PC-9 (cell line): ENCODE measurements around the gene TKT. TPM values are rescaled to one million over a fixed set of nuclear protein-coding genes. Genes with fewer than 3 reads are reported as not detected.
A peak's percentile ranks its signal among the peaks of the same experiment; 100 is the strongest.

Source experiments
- BruUV-seq: library from RNA; stranded (reverse); fragments of 400-500 nt; replicated peaks from 2 replicates; lab custom pipeline; 2021; lab: Mats Ljungman, UMichigan
- CTCF ChIA-PET: fragments of 300-600 bp; sonication (Branson Sonifier 250); formaldehyde crosslinking; loops from one replicate; lab custom pipeline; 2022; ENCODE audit warnings: antibody characterized with exemption; lab: Charles Lee
- POLR2A ChIA-PET: fragments of 300-600 bp; sonication (Branson Sonifier 250); formaldehyde crosslinking; loops from one replicate; lab custom pipeline; 2022; ENCODE audit warnings: antibody characterized with exemption; ENCODE audit not compliant: unreplicated experiment; lab: Charles Lee
- DNase-seq, 2 experiments: peaks; one replicate each; pipeline versions ENCODE4 v3.0.0 to v3.0.0-alpha.2; 2015 to 2022; ENCODE audit warnings: mixed read lengths in 1 of 2
- H2AFZ ChIP-seq: fragments of 200-600 bp; sonication (generic); 2 replicates; pipeline ENCODE4 v1.8.1; 2017; ENCODE audit warnings: antibody characterized with exemption
- H3F3A ChIP-seq: fragments of 200-600 bp; sonication (generic); 2 replicates; pipeline ENCODE4 v1.8.1; 2017; ENCODE audit warnings: antibody characterized with exemption, mild to moderate bottlenecking, low read depth; ENCODE audit not compliant: insufficient read depth
- H3K27ac ChIP-seq: fragments of 200-600 bp; sonication (generic); 2 replicates; pipeline ENCODE4 v1.6.1; 2016; ENCODE audit warnings: mixed run types
- H3K27me3 ChIP-seq: fragments of 200-600 bp; sonication (generic); 2 replicates; pipeline ENCODE4 v1.6.1; 2016; ENCODE audit warnings: low read depth, mixed run types; ENCODE audit not compliant: insufficient read depth
- H3K36me3 ChIP-seq: fragments of 200-600 bp; sonication (generic); 2 replicates; pipeline ENCODE4 v1.6.1; 2016; ENCODE audit warnings: low read depth, mixed run types
- H3K4me1 ChIP-seq: fragments of 200-600 bp; sonication (generic); replicated peaks from 2 replicates; pipeline ENCODE4 v1.6.1; 2016; ENCODE audit warnings: mixed run types; ENCODE audit not compliant: insufficient read depth
- H3K4me2 ChIP-seq: fragments of 200-600 bp; sonication (generic); 2 replicates; pipeline ENCODE4 v1.6.1; 2017; ENCODE audit warnings: mixed run types
- H3K4me3 ChIP-seq: fragments of 200-600 bp; sonication (generic); 2 replicates; pipeline ENCODE4 v1.6.1; 2016; ENCODE audit warnings: mixed run types
- H3K79me2 ChIP-seq: fragments of 200-600 bp; sonication (generic); 2 replicates; pipeline ENCODE4 v1.6.1; 2017; ENCODE audit warnings: low read depth, mixed run types
- H3K9me2 ChIP-seq: fragments of 200-600 bp; sonication (generic); 2 replicates; pipeline ENCODE4 v1.8.1; 2017; ENCODE audit warnings: mild to moderate bottlenecking; ENCODE audit not compliant: insufficient read depth
- H3K9me3 ChIP-seq: fragments of 200-600 bp; sonication (generic); 2 replicates; pipeline ENCODE4 v1.8.1; 2016; ENCODE audit warnings: low read depth; ENCODE audit not compliant: insufficient read depth
- H4K20me1 ChIP-seq: fragments of 200-600 bp; sonication (generic); 2 replicates; pipeline ENCODE4 v1.8.1; 2017; ENCODE audit not compliant: insufficient read depth
- CTCF ChIP-seq: fragments of 200-600 bp; sonication (generic); conservative IDR thresholded peaks from 2 replicates; pipeline ENCODE4 v1.6.1; 2017; ENCODE audit warnings: mixed run types, antibody characterized with exemption, mild to moderate bottlenecking, moderate library complexity
- EZH2 ChIP-seq: fragments of 200-600 bp; sonication (generic); IDR thresholded peaks from 2 replicates; pipeline ENCODE4 v1.8.0; 2017; ENCODE audit warnings: antibody characterized with exemption, low read depth
- intact Hi-C: fragments of 100-400 bp; cut with micrococcal nuclease; formaldehyde crosslinking; loops from one replicate; pipeline ENCODE4 v1.10.0; 2022; ENCODE audit not compliant: unreplicated experiment
- total RNA-seq: library from RNA; stranded (reverse); gene quantifications from 2 replicates; pipeline ENCODE4 v1.2.3, GENCODE V29; 2021

TKT gene
- total RNA-seq, 1 experiment from 2014 or later, result 2,016 TPM

- Histone ChIP-seq H3K4me3 (no peak overlapping the region), H3F3A (peaks cover 21% of the 10 kb centered on the region; the same call in 1 of the 2 replicates), H2AFZ (no peak overlapping the region), H3K27ac (peak overlapping the region; percentile 43), H4K20me1 (peaks cover 5% of the 10 kb centered on the region), H3K4me2 (peak overlapping the region; percentile 35), H3K27me3 (no peaks in the 10 kb centered on the region), H3K79me2 (peaks cover 17% of the 10 kb centered on the region), H3K4me1 (peaks cover 65% of the 10 kb centered on the region), H3K36me3 (peaks cover 1% of the 10 kb centered on the region; the same call in 1 of the 2 replicates), H3K9me2 (no peaks in the 10 kb centered on the region), H3K9me3 (no peaks in the 10 kb centered on the region)
- TF ChIP-seq CTCF (no peak), EZH2 (no peak)
- intact Hi-C loops, result loop anchor here (1.0 to 5.0 kb wide), 2 partner anchors 11 to 102 kb away; no protein-coding TSS in a partner anchor
- POLR2A ChIA-PET, result interaction anchor here (0.7 kb wide), 1 partner anchor 64 kb away, joined by 4 read pairs; no protein-coding TSS in a partner anchor
- DNase-seq, result no peak
- no TSS peak for BruUV-seq
- CTCF ChIA-PET, result no interaction called here
Observed at GRCh38 chr3:53259427-53260259, 3.8 kb upstream of the TKT start.

GRCh38 chr3:53258600-53259426 is 3.0 kb upstream of the TKT start:
- Histone ChIP-seq H3K27ac (no peak overlapping the region; the same call in 1 of the 2 replicates), H4K20me1 (peaks cover 13% of the 10 kb centered on the region), H3K36me3 (peaks cover 10% of the 10 kb centered on the region), H3K27me3 (no peaks in the 10 kb centered on the region), H3K4me2 (no peak overlapping the region), H3K79me2 (peaks cover 25% of the 10 kb centered on the region), H2AFZ (no peak overlapping the region), H3K4me3 (no peak overlapping the region), H3K9me3 (no peaks in the 10 kb centered on the region), H3K9me2 (no peaks in the 10 kb centered on the region), H3K4me1 (peaks cover 57% of the 10 kb centered on the region), H3F3A (peaks cover 20% of the 10 kb centered on the region; the same call in 1 of the 2 replicates)
- CTCF ChIA-PET, result no interaction called here
- no peak for DNase-seq
- POLR2A ChIA-PET, result no interaction called here
- TF ChIP-seq EZH2, result no peak
- intact Hi-C loops, result loop anchor here (1.0 to 5.0 kb wide), 2 partner anchors 11 to 102 kb away; no protein-coding TSS in a partner anchor
- BruUV-seq, result no TSS peak

GRCh38 chr3:53257465-53257864 is 1.6 kb upstream of the TKT start:
- Histone ChIP-seq H3K27me3 (no peaks in the 10 kb centered on the region), H3K4me1 (peaks cover 44% of the 10 kb centered on the region), H2AFZ (no peak overlapping the region), H3K4me2 (no peak overlapping the region), H3F3A (peaks cover 22% of the 10 kb centered on the region; the same call in 1 of the 2 replicates), H4K20me1 (peaks cover 27% of the 10 kb centered on the region), H3K36me3 (peaks cover 19% of the 10 kb centered on the region), H3K9me3 (no peaks in the 10 kb centered on the region), H3K4me3 (no peak overlapping the region), H3K9me2 (no peaks in the 10 kb centered on the region), H3K27ac (no peak overlapping the region), H3K79me2 (peaks cover 39% of the 10 kb centered on the region)
- no TSS peak for BruUV-seq
- ChIA-PET POLR2A (interaction anchor here (0.6 kb wide), 1 partner anchor 12 kb away, joined by 4 read pairs; no protein-coding TSS in a partner anchor), CTCF (no interaction called here)
- TF ChIP-seq CTCF (no peak), EZH2 (no peak)
- no peak for DNase-seq
- intact Hi-C loops, result loop anchor here (5.0 kb wide), 1 partner anchor 100 kb away; no protein-coding TSS in a partner anchor
